ENCODE measurements around the gene RXRA.

DNA sequence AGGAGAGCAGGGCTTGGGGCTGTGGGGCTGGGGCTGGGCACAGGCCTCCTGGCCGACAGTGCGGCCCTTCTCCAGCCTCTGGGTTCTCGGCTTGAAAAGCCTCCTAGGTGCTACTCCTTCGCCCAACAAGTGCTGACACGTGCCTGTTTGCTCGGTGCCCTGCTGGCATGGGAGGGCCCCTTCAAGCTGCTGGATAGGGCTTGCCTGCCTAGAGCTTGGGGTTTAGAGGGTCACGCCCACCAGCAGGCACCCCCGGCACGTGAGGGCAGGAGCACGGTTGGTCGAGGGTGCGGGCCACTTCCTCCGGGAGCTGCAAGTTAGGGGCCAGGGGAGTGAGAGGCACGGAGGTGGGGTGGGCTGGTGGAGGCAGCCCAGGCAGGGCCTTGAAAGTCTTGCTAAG lies 106.2 kb downstream of the RXRA start:
- no peak for TF ChIP-seq POLR2A (IDR thresholded peaks at IDR 0.05; ENCODE audit: low read length)
- no peak for TF ChIP-seq GATA1 (IDR thresholded peaks at IDR 0.05; ENCODE audit: low read depth, low read length)
